ENCODE data around the gene FTO.

FTO gene

GRCh38 chr16:53971616-53972015 lies 267.7 kb downstream of the FTO start:
- no peak overlapping the region for H3K4me3 ChIP-seq (replicated peaks; ENCODE audit: low read depth, low read length)
- no peak for TF ChIP-seq CTCF (IDR thresholded peaks at IDR 0.05; ENCODE audit: low read depth, low read length, missing control alignments)
- DNase-seq (ENCODE audit: extremely low read depth, low read depth), result no peak

GRCh38 chr16:53973021-53973420 lies 269.1 kb downstream of the FTO start:
- no peak for TF ChIP-seq CTCF (IDR thresholded peaks at IDR 0.05; ENCODE audit: low read depth, low read length, missing control alignments)
- DNase-seq (ENCODE audit: extremely low read depth, low read depth), result no peak

DNA sequence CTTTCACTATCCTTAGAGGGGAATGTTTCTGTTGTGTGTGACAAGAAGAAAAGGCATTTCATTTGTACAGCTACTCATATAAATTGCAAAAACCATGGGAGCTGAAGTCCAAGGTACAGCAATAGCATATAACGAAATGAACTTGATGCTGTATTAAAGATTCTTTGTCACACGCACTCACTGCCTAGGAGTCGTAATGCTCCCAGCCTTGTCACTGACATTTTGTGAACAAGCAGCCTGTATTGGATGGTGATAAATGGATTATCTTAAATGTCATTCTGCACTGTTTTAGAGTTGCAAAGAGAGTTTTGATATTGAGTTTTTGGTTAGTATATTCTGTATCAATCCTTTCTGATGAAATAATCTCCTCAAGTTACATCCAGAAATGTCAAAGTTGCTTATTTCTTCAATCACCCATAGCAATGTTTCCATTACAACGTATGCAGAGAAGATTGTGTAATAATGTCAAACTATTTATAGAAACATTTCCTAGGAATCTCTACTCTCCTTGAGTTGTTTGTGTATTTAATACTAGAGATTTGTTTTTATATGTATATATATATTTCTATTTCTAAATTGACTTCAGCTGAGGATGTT lies 270.6 kb downstream of the FTO start:
- no peak overlapping the region for H3K4me3 ChIP-seq (replicated peaks; ENCODE audit: low read depth, low read length)
- TF ChIP-seq CTCF (IDR thresholded peaks at IDR 0.05; ENCODE audit: low read depth, low read length, missing control alignments), result no peak
- DNase-seq (ENCODE audit: extremely low read depth, low read depth), result no peak

More at GRCh38 chr16:53973021-53973420, 269.1 kb downstream of the FTO start:
- H3K4me3 ChIP-seq (replicated peaks; ENCODE audit: low read depth, low read length), result no peak overlapping the region

DNA sequence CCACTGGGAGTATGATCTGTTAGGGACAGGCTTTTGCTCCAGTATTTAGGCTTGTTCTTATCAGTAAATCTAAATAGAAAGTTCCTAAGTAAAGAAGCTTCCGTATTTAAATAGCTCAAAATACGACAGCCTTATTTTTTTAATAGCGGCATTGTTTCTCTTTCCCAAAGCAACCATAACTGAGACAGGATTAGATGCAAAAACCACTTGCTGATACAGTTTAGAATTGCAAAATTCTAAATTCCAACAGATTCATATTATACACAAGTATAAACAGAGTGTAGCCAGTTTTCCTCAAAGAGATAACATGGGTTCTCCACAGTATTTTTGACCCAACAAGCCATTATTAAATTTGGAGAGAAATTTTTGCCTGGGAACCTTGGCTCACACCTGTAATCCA lies 276.7 kb downstream of the FTO start:
- H3K4me3 ChIP-seq (replicated peaks; ENCODE audit: low read depth, low read length), result no peak overlapping the region
- no peak for TF ChIP-seq CTCF (IDR thresholded peaks at IDR 0.05; ENCODE audit: low read depth, low read length, missing control alignments)
- no peak for DNase-seq (ENCODE audit: extremely low read depth, low read depth)

DNA sequence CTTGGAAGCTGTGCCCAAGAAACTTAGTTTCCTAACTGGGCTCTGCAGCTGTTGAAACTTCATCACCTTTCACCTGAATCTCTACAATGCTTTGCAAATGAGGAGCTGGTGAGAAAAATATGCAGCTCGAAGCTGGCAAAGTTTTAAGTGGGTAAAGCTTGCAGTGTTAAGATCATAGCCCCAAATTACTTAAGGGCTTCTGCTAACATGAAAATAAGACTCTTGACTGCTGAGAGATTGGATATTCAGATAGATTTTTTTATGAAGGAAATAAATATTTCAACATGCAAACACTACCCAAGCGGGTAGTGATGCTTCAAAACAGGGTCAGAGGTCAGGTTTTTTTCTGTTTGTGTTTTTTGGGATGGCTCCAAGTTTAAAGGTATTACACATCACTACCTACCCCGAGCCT lies 278.7 kb downstream of the FTO start:
- DNase-seq (ENCODE audit: extremely low read depth, low read depth), result no peak
- no peak for TF ChIP-seq CTCF (IDR thresholded peaks at IDR 0.05; ENCODE audit: low read depth, low read length, missing control alignments)
- no peak overlapping the region for H3K4me3 ChIP-seq (replicated peaks; ENCODE audit: low read depth, low read length)

- DNase-seq (ENCODE audit: extremely low read depth, low read depth), result no peak
- no peak overlapping the region for H3K4me3 ChIP-seq (replicated peaks; ENCODE audit: low read depth, low read length)
- TF ChIP-seq CTCF (IDR thresholded peaks at IDR 0.05; ENCODE audit: low read depth, low read length, missing control alignments), result no peak
Observed at GRCh38 chr16:53984936-53985335, 281.0 kb downstream of the FTO start.

- H3K4me3 ChIP-seq (replicated peaks; ENCODE audit: low read depth, low read length), result no peak overlapping the region
- DNase-seq (ENCODE audit: extremely low read depth, low read depth), result no peak
- no peak for TF ChIP-seq CTCF (IDR thresholded peaks at IDR 0.05; ENCODE audit: low read depth, low read length, missing control alignments)
Observed at GRCh38 chr16:53985861-53986260, 281.9 kb downstream of the FTO start.

All from HFF-Myc (cell line).